Tibial nerve (tissue), 4 donors: ENCODE measurements around the gene AGRP.
"Not testable (repeated sequence)": the region's sequence is repeated elsewhere in the genome, so short reads cannot be mapped to it uniquely, and the experiment has no call there.

ENCODE experiments used
- CTCF ChIP-seq, 5 experiments: fragments of 200-600 bp in 3 of 5; fragments of 450-650 bp in 2 of 5; sonication (generic) in 3 of 5; IDR thresholded peaks; one replicate each; pipeline ENCODE4 v1.5.1; 2016 to 2019; ENCODE audit warnings: antibody characterized with exemption in 5 of 5, mild to moderate bottlenecking in 3 of 5, moderate library complexity in 2 of 5
- EP300 ChIP-seq, 2 donors: sonication (generic); formaldehyde crosslinking; IDR thresholded peaks; one replicate each; pipeline ENCODE4 v1.6.1; 2017; ENCODE audit warnings: antibody characterized with exemption in 2 of 2, mild to moderate bottlenecking in 1 of 2

- not testable (repeated sequence) for TF ChIP-seq CTCF, EP300 (IDR thresholded peaks at IDR 0.05)
These were observed 4.2 kb upstream of the AGRP start for GRCh38 chr16:67487561-67487960.
